Smooth muscle cell of the pulmonary artery (primary cell): Measurements from ENCODE around the gene DNAJB4. TPM values are rescaled to one million over a fixed set of nuclear protein-coding genes. Genes with fewer than 3 reads are reported as not detected.

Experiments
- total RNA-seq: library from RNA; depleted of rRNA; stranded (reverse); fragments of >200 nt; gene quantifications from 2 replicates; pipeline ENCODE4 v1.2.3, GENCODE V29; 2014

DNAJB4 gene
- 44.1 and 108 TPM in 2 replicates for total RNA-seq

DNA sequence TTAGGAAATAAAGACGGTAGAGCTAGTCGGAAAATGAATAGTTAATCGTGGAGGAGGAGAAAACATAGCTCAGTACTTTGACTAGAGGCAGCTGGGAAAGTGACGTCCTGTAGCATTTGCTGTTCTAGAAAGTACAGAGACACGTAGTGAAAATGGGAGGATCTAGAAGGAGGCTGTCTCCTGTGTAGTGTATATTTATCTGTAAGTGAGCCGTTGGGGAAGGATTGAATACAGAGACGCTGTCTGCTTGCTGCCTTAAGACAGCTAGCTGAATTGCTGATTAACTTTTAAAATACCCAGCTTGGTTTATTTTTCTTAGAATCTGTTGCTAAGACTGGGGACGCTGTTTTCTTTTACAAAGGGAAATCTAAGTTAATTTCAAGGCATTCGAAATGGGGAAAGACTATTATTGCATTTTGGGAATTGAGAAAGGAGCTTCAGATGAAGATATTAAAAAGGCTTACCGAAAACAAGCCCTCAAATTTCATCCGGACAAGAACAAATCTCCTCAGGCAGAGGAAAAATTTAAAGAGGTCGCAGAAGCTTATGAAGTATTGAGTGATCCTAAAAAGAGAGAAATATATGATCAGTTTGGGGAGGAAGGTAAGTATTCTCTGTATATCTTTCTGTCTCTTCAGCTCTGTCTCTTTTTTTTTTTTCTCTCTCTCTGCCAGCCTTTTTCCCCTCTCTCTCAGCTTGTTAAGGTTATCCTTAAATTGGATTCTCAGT, at the start of gene DNAJB4:
Gene DNAJB4 (plus strand): TSS at position 221 of the 729 bp plus-strand sequence. CDS start 172 bp downstream, at position 393.

DNA sequence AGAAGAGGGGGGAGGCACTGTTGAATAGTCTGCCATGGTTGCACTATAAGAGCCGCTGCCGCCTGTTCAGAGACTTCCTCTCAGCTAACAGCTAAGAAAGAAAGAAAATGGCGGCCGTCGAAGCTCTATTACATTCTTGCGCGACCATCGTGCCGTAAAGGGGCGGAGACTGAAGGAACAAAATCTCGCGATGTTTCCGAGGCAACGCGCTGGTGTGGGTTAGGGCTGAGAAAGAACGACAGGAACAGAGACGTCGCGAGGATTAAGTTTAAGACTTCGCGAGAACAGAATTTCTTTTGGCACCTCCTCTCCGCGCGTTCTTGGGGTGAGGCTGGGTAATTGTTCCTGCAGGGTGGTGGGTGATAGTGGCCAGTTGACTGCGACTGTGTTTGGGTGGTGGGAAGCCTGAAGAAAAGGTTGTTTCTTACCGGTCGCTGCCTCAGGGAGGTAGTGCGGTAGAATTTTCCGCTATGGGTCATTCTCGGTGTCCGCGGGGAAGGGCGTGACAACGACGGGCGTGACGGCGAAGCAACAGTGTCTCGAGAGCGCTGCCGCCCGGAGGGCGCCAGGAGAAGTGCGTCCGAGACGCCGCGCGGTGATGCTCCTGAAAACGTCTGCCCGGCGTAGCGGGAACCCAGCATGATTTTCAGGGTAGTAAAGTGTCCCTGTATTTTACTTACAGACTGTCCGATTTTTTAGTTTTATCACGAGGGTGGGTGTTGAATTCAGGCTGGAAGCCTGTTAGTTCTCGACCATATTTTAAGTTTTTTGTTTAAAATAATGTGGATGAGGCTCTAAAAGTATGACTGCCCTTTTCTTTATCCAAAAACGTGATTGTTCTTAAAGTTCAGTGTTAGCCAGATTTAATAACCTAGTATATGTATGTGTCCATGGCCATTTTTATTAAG, 25.5 kb upstream of the DNAJB4 start, which contains the start of gene FUBP1:
Gene FUBP1 (minus strand): TSS at position 104 of the 908 bp plus-strand sequence. CDS start 68 bp downstream, at position 36.

DNA sequence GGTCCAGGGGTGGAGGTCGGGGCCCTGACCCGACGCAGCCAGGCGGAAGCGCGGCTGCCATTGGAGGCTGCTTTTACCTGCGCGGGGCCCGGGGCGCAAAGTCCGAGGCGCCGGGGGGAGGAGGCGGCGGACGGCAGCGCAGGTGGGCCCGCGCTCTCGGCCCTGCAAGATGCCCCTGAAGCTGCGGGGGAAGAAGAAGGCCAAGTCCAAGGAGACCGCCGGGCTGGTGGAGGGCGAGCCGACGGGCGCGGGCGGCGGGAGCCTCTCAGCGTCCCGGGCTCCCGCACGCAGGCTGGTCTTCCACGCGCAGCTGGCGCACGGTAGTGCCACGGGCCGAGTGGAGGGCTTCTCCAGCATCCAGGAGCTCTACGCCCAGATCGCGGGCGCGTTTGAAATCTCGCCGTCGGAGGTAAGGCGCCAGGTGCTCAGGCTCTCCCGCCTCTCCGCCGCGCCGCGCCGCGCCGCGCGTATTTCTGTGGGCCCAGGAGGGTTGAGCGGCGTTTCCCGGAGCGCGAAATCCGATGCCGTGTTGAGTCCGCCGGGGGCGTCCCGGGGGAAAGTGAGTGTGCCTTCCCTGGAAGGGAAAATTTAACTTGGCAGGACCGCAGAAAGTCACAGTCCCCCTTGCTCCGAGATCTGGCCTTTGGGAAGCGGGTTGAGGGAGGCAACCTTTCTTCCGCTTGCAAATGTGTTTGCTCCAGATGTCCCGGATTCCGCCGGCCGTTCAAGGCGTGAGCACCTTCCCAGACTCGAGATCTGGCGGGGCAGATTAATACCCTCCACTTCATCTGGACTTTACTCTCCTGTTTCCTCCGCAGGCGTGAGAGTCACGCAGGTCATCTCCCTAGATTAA, 41.4 kb downstream of the DNAJB4 start, which contains the start of gene GIPC2:
Gene GIPC2 (plus strand): TSS at position 41 of the 853 bp plus-strand sequence. CDS start 129 bp downstream, at position 170.

Other genes starting within 250 kb of the DNAJB4 start
- gene USP33, start 245.1 kb upstream of the DNAJB4 start, total RNA-seq: 53.6 and 87.1 TPM in 2 replicates
- 19.6 and 20.3 TPM in 2 replicates for gene MIGA1, start 225.3 kb upstream of the DNAJB4 start, total RNA-seq
- 10.4 and 13.0 TPM in 2 replicates for gene NEXN, start 116.3 kb upstream of the DNAJB4 start, total RNA-seq
- gene FUBP1, start 25.9 kb upstream of the DNAJB4 start, total RNA-seq: 84.0 and 97.9 TPM in 2 replicates
- 0.20 and 1.4 TPM in 2 replicates for gene GIPC2, start 41.0 kb downstream of the DNAJB4 start, total RNA-seq